ENCODE results near the gene CTIF. TPM values are rescaled to one million over a fixed set of nuclear protein-coding genes. Genes with fewer than 3 reads are reported as not detected.

Gene CTIF
- polyA plus RNA-seq, 3 donors: 0.38 to 8.7 (median 1.2) TPM

GRCh38 chr18:48794251-48794970, 255.6 kb downstream of the CTIF start:
- peaks cover 25 to 34% of the 10 kb centered on the region in 2 donors for H3K4me1 ChIP-seq (ENCODE audit: control insufficient read depth in 1 of 2, insufficient read depth in 2 of 2, low read length in 2 of 2)
- no peak overlapping the region for H3K4me3 ChIP-seq (replicated peaks in 1 of 3; ENCODE audit: low read depth in 2 of 3, low read length in 3 of 3)
- H3K4me1 Mint-ChIP-seq: peaks cover 33% of the 10 kb centered on the region
- peak overlapping the region in 2 of 7 donors; percentile 45 to 62 for H3K27ac Mint-ChIP-seq
- H3K4me3 Mint-ChIP-seq: no peak overlapping the region
- no peaks in the 10 kb centered on the region for H3K27me3 ChIP-seq (ENCODE audit: control insufficient read depth in 2 of 2, insufficient read depth in 2 of 2, low read length in 2 of 2)
- H3K27ac ChIP-seq (ENCODE audit: low read depth in 1 of 2, low read length in 2 of 2): no peak overlapping the region
- no peak for DNase-seq
- H3K9ac ChIP-seq (ENCODE audit: insufficient read depth, low read length, poor library complexity, severe bottlenecking): no peak overlapping the region
- no peaks in the 10 kb centered on the region for H3K9me3 ChIP-seq (replicated peaks in 1 of 2; ENCODE audit: control insufficient read depth in 1 of 2, insufficient read depth in 1 of 2, low read length in 2 of 2)
- no peaks in the 10 kb centered on the region for H3K79me2 ChIP-seq (ENCODE audit: insufficient read depth, low read length)
- peaks cover 0 to 2% (median 1%) of the 10 kb centered on the region in 3 donors for H3K27me3 Mint-ChIP-seq (ENCODE audit: low read depth in 3 of 3)
- TF ChIP-seq CTCF (IDR thresholded peaks at IDR 0.05): no peak
- peaks cover 39 to 47% of the 10 kb centered on the region in 2 donors for H3K36me3 Mint-ChIP-seq
- intact Hi-C loops (cut with micrococcal nuclease): no loop called here
- H2AFZ ChIP-seq (ENCODE audit: insufficient read depth, low read depth, low read length, poor library complexity, severe bottlenecking): no peak overlapping the region
- peaks cover 0 to 3% (median 0%) of the 10 kb centered on the region in 7 donors for H3K9me3 Mint-ChIP-seq
- H4K20me1 ChIP-seq (ENCODE audit: insufficient read depth, low read length): no peaks in the 10 kb centered on the region
- 95% methylated on average over 6 of the region's 10 CpGs for WGBS (ENCODE audit: insufficient coverage)
- peaks cover 0 to 7% of the 10 kb centered on the region in 2 donors for H3K36me3 ChIP-seq (replicated peaks in 1 of 2; ENCODE audit: control insufficient read depth in 1 of 2, insufficient read depth in 2 of 2, low read length in 2 of 2)
- H3K4me2 ChIP-seq (replicated peaks; ENCODE audit: extremely low read depth, low read length, poor library complexity, severe bottlenecking): no peak overlapping the region

- Histone ChIP-seq H3K79me2 (ENCODE audit: insufficient read depth, low read length) (no peaks in the 10 kb centered on the region), H3K4me1 (ENCODE audit: control insufficient read depth in 1 of 2, insufficient read depth in 2 of 2, low read length in 2 of 2) (peaks cover 14 to 23% of the 10 kb centered on the region in 2 donors), H3K27ac (ENCODE audit: low read depth in 1 of 2, low read length in 2 of 2) (no peak overlapping the region), H4K20me1 (ENCODE audit: insufficient read depth, low read length) (no peaks in the 10 kb centered on the region), H3K9me3 (replicated peaks in 1 of 2; ENCODE audit: control insufficient read depth in 1 of 2, insufficient read depth in 1 of 2, low read length in 2 of 2) (no peaks in the 10 kb centered on the region), H3K4me3 (replicated peaks in 1 of 3; ENCODE audit: low read depth in 2 of 3, low read length in 3 of 3) (no peak overlapping the region), H3K27me3 (ENCODE audit: control insufficient read depth in 2 of 2, insufficient read depth in 2 of 2, low read length in 2 of 2) (no peaks in the 10 kb centered on the region), H3K36me3 (replicated peaks in 1 of 2; ENCODE audit: control insufficient read depth in 1 of 2, insufficient read depth in 2 of 2, low read length in 2 of 2) (peaks cover 0 to 16% of the 10 kb centered on the region in 2 donors), H3K4me2 (replicated peaks; ENCODE audit: extremely low read depth, low read length, poor library complexity, severe bottlenecking) (no peak overlapping the region), H2AFZ (ENCODE audit: insufficient read depth, low read depth, low read length, poor library complexity, severe bottlenecking) (no peak overlapping the region), H3K9ac (ENCODE audit: insufficient read depth, low read length, poor library complexity, severe bottlenecking) (no peak overlapping the region)
- intact Hi-C loops (cut with micrococcal nuclease): no loop called here
- peaks cover 0 to 3% (median 0%) of the 10 kb centered on the region in 7 donors for H3K9me3 Mint-ChIP-seq
- no CpG with 5 or more reads among the region's 4 CpGs for WGBS (ENCODE audit: insufficient coverage)
- peaks cover 43 to 58% of the 10 kb centered on the region in 2 donors for H3K36me3 Mint-ChIP-seq
- DNase-seq: no peak
- H3K27ac Mint-ChIP-seq: no peak overlapping the region
- H3K4me3 Mint-ChIP-seq: no peak overlapping the region
- H3K4me1 Mint-ChIP-seq: peaks cover 23% of the 10 kb centered on the region
- TF ChIP-seq CTCF (IDR thresholded peaks at IDR 0.05): no peak
- H3K27me3 Mint-ChIP-seq (ENCODE audit: low read depth in 3 of 3): peaks cover 0 to 3% (median 1%) of the 10 kb centered on the region in 3 donors
Observed at GRCh38 chr18:48795696-48796095, 256.9 kb downstream of the CTIF start.
